Activated CD4-positive, alpha-beta memory T cell treated with anti-CD3 and anti-CD28 coated beads for 36 hours (primary cell): Measurements from ENCODE around the gene ARHGAP9. TPM values are rescaled to one million over a fixed set of nuclear protein-coding genes. Genes with fewer than 3 reads are reported as not detected.
A peak's percentile ranks its signal among the peaks of the same experiment; 100 is the strongest.
"Not testable (repeated sequence)": the region's sequence is repeated elsewhere in the genome, so short reads cannot be mapped to it uniquely, and the experiment has no call there.

Experiments
- CTCF ChIA-PET: fragments of 350-600 bp; sonication (Branson Sonifier 250); formaldehyde crosslinking; loops from one replicate; lab custom pipeline; 2021; ENCODE audit warnings: antibody characterized with exemption, inconsistent platforms; lab: Charles Lee
- POLR2A ChIA-PET: fragments of 350-600 bp; sonication (Branson Sonifier 250); formaldehyde crosslinking; loops from one replicate; lab custom pipeline; 2021; ENCODE audit warnings: antibody characterized with exemption; lab: Charles Lee
- DNase-seq: peaks from one replicate; pipeline ENCODE4 v3.0.0-alpha.2; 2020
- H3K27ac Mint-ChIP-seq: one replicate; pipeline ENCODE4 v1.8.0; 2021; ENCODE audit warnings: mixed read lengths
- H3K27me3 Mint-ChIP-seq: one replicate; pipeline ENCODE4 v1.8.0; 2021; ENCODE audit warnings: mixed read lengths
- H3K36me3 Mint-ChIP-seq: one replicate; pipeline ENCODE4 v1.8.0; 2021; ENCODE audit warnings: mixed read lengths
- H3K4me1 Mint-ChIP-seq: one replicate; pipeline ENCODE4 v1.8.0; 2021; ENCODE audit warnings: low read depth, mixed read lengths
- H3K4me3 Mint-ChIP-seq: one replicate; pipeline ENCODE4 v1.8.0; 2021; ENCODE audit warnings: mild to moderate bottlenecking, mixed read lengths
- H3K9me3 Mint-ChIP-seq: one replicate; pipeline ENCODE4 v1.8.0; 2021; ENCODE audit warnings: mixed read lengths
- intact Hi-C: fragments of 100-400 bp; cut with micrococcal nuclease; formaldehyde crosslinking; loops from one replicate; pipeline ENCODE4 v1.15.1; 2023
- total RNA-seq, 2 experiments: library from RNA; stranded (reverse); gene quantifications; one replicate each; pipeline ENCODE4 v1.2.3, GENCODE V29; 2021

Gene ARHGAP9
- total RNA-seq, 2 experiments from 2014 or later, result 78.9 to 88.4 TPM

GRCh38 chr12:57522011-57522886, 42.6 kb upstream of the ARHGAP9 start, which contains the start of gene MBD6:
Gene MBD6 (plus strand): TSS chr12:57522824. CDS start chr12:57524304, 1,480 bp downstream.
- no peaks in the 10 kb centered on the region for H3K9me3 Mint-ChIP-seq
- H3K27ac Mint-ChIP-seq, result peak within 1 kb of the TSS; percentile 100
- POLR2A ChIA-PET, result interaction anchor here (1.2 to 1.8 kb wide), 2 partner anchors 16 to 24 kb away, joined by 4 to 6 read pairs; partner anchors contain the start of gene DCTN2
- intact Hi-C loops, result loop anchor here (1.0 to 5.0 kb wide), 7 partner anchors 25 to 443 kb away; partner anchors contain the start of genes CDK4, DCTN2 and NEMP1
- CTCF ChIA-PET, result interaction anchor here (2.6 kb wide), 1 partner anchor 63 kb away, joined by 7 read pairs; the partner anchor contains the start of gene GLI1
- DNase-seq, result peak; percentile 94
- no peaks in the 10 kb centered on the region for H3K27me3 Mint-ChIP-seq
- H3K4me3 Mint-ChIP-seq, result peak within 1 kb of the TSS; percentile 94
- H3K4me1 Mint-ChIP-seq, result peaks cover 53% of the 10 kb centered on the region
- peaks cover 35% of the 10 kb centered on the region for H3K36me3 Mint-ChIP-seq

DNA sequence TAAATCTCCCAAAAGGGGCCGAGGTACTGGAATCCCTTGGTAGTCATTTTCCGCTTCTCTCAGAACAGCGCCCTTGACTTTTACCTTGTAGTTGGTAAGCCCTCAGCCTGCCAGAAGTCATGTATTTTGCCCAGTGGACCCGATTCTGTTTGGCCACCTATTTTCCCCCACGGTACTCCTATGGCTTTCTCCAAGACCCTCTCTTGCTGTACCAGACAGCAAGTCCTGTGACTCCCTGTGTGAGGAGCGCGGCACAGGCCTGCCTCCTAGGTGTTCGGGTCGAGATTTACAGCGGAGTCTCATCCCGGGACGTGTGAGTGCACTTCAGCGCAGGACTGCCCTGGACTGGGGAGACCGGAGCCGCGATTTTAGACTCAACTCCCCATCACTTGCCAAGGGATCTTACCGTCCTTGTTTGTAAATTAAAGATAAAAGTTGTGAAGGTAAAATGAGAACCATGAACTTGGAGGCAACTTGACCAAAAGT, 41.9 kb upstream of the ARHGAP9 start:
- CTCF ChIA-PET, result no interaction called here
- Mint-ChIP-seq H3K4me3 (peak overlapping the region; percentile 94), H3K9me3 (no peaks in the 10 kb centered on the region), H3K4me1 (peaks cover 55% of the 10 kb centered on the region), H3K36me3 (peaks cover 37% of the 10 kb centered on the region), H3K27ac (peak overlapping the region; percentile 100), H3K27me3 (no peaks in the 10 kb centered on the region)
- intact Hi-C loops, result loop anchor here (1.0 to 5.0 kb wide), 8 partner anchors 26 to 443 kb away; partner anchors contain the start of genes CDK4, DCTN2, NEMP1 and TSPAN31
- no peak for DNase-seq
- POLR2A ChIA-PET, result no interaction called here

GRCh38 chr12:57520053-57520818, 40.6 kb upstream of the ARHGAP9 start, which contains the start of gene DDIT3:
Gene DDIT3 (minus strand): TSS chr12:57520514. CDS start chr12:57517406, 3,108 bp downstream.
- Mint-ChIP-seq H3K27ac (peak within 1 kb of the TSS; percentile 100), H3K4me1 (peaks cover 55% of the 10 kb centered on the region), H3K36me3 (peaks cover 48% of the 10 kb centered on the region), H3K4me3 (peak within 1 kb of the TSS; percentile 94), H3K27me3 (no peaks in the 10 kb centered on the region), H3K9me3 (no peaks in the 10 kb centered on the region)
- ChIA-PET POLR2A (interaction anchor here (0.6 to 2.1 kb wide), 7 partner anchors 19 to 87 kb away, joined by 3 to 10 read pairs (median 5); partner anchors contain the start of gene ARHGAP9), CTCF (interaction anchor here (1.1 to 1.4 kb wide), 2 partner anchors 44 to 173 kb away, joined by 4 read pairs; no protein-coding TSS in a partner anchor)
- intact Hi-C loops, result loop anchor here (1.0 to 5.0 kb wide), 6 partner anchors 33 to 283 kb away; partner anchors contain the start of genes ARHGAP9, GLI1 and TSPAN31
- DNase-seq, result peak; percentile 100

GRCh38 chr12:57519796-57520052, 40.1 kb upstream of the ARHGAP9 start:
- ChIA-PET CTCF (interaction anchor here (1.4 kb wide), 1 partner anchor 43 kb away, joined by 4 read pairs; no protein-coding TSS in a partner anchor), POLR2A (interaction anchor here (0.5 to 2.1 kb wide), 6 partner anchors 17 to 42 kb away, joined by 3 to 10 read pairs (median 4); partner anchors contain the start of gene ARHGAP9)
- intact Hi-C loops, result loop anchor here (1.0 to 5.0 kb wide), 6 partner anchors 32 to 282 kb away; partner anchors contain the start of genes ARHGAP9, GLI1 and TSPAN31
- H3K36me3 Mint-ChIP-seq, result peaks cover 53% of the 10 kb centered on the region
- DNase-seq, result no peak
- peaks cover 55% of the 10 kb centered on the region for H3K4me1 Mint-ChIP-seq
- H3K4me3 Mint-ChIP-seq, result peak overlapping the region; percentile 94
- H3K9me3 Mint-ChIP-seq, result no peaks in the 10 kb centered on the region
- H3K27me3 Mint-ChIP-seq, result no peaks in the 10 kb centered on the region
- H3K27ac Mint-ChIP-seq, result peak overlapping the region; percentile 100

GRCh38 chr12:57518920-57519795, 39.5 kb upstream of the ARHGAP9 start:
- Mint-ChIP-seq H3K4me3 (peak overlapping the region; percentile 94), H3K9me3 (no peaks in the 10 kb centered on the region), H3K27me3 (no peaks in the 10 kb centered on the region), H3K36me3 (peaks cover 58% of the 10 kb centered on the region), H3K4me1 (peaks cover 49% of the 10 kb centered on the region), H3K27ac (peak overlapping the region; percentile 100)
- intact Hi-C loops, result no loop called here
- ChIA-PET POLR2A (interaction anchor here (0.5 to 2.1 kb wide), 5 partner anchors 17 to 40 kb away, joined by 3 to 10 read pairs (median 5); partner anchors contain the start of gene ARHGAP9), CTCF (no interaction called here)
- DNase-seq, result peak; percentile 34

DNA sequence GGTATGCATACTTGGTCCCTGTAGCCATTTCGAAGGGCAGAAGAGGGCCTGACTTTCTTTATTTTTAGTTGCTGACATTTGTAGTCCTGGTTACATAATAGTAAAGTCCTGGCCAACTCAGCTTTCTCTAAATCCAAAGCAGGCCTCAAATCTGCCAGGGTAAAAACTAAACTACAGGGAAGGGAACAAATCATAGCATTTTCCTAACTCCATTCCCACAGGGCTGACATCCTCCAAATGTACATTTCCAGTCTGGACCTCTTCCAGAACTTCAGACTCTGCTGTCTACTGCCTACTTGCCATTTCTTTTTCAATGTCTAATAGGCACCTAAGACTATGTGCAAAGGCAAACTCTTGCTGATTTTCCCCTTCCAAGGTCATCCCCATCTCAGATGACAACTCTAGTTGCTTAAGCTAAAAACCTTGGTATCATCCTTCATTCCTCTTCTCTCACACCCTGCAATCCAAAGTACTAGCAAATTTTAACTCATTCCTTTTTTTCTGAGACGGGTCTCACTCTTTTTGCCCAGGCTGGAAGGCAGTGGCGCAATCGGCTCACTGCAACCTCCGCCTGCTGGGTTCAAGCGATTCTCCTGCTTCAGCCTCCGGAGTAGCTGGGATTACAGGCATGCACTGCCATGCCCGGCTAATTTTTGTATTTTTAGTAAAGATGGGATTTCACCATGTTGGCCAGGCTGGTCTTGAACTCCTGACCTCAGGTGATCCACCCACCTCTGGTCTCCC, 38.7 kb upstream of the ARHGAP9 start:
- Mint-ChIP-seq H3K9me3 (no peaks in the 10 kb centered on the region), H3K4me3 (peak overlapping the region; percentile 94), H3K36me3 (peaks cover 62% of the 10 kb centered on the region), H3K27me3 (no peaks in the 10 kb centered on the region), H3K27ac (peak overlapping the region; percentile 100), H3K4me1 (peaks cover 41% of the 10 kb centered on the region)
- ChIA-PET CTCF (interaction anchor here (1.3 kb wide), 1 partner anchor 28 kb away, joined by 4 read pairs; the partner anchor contains the start of gene DCTN2), POLR2A (no interaction called here)
- DNase-seq, result no peak
- intact Hi-C loops, result no loop called here

GRCh38 chr12:57517718-57518117, 38.1 kb upstream of the ARHGAP9 start:
- DNase-seq, intact Hi-C loops, H3K9me3 Mint-ChIP-seq, H3K27me3 Mint-ChIP-seq, H3K4me3 Mint-ChIP-seq: not testable (repeated sequence)
- POLR2A ChIA-PET, result interaction anchor here (1.7 kb wide), 1 partner anchor 28 kb away, joined by 10 read pairs; no protein-coding TSS in a partner anchor
- Mint-ChIP-seq H3K27ac (peak overlapping the region; percentile 70), H3K4me1 (peaks cover 41% of the 10 kb centered on the region), H3K36me3 (peaks cover 69% of the 10 kb centered on the region)
- CTCF ChIA-PET, result interaction anchor here (1.3 kb wide), 1 partner anchor 29 kb away, joined by 4 read pairs; the partner anchor contains the start of gene DCTN2

- CTCF ChIA-PET, result interaction anchor here (1.3 kb wide), 1 partner anchor 29 kb away, joined by 4 read pairs; the partner anchor contains the start of gene DCTN2
- no peaks in the 10 kb centered on the region for H3K9me3 Mint-ChIP-seq
- no peak overlapping the region for H3K4me3 Mint-ChIP-seq
- no peaks in the 10 kb centered on the region for H3K27me3 Mint-ChIP-seq
- peaks cover 74% of the 10 kb centered on the region for H3K36me3 Mint-ChIP-seq
- H3K4me1 Mint-ChIP-seq, result peaks cover 41% of the 10 kb centered on the region
- DNase-seq, result no peak
- H3K27ac Mint-ChIP-seq, result peak overlapping the region; percentile 70
- POLR2A ChIA-PET, result interaction anchor here (1.1 to 1.7 kb wide), 3 partner anchors 16 to 37 kb away, joined by 3 to 10 read pairs (median 4); no protein-coding TSS in a partner anchor
- intact Hi-C loops, result no loop called here
These were observed 37.5 kb upstream of the ARHGAP9 start for GRCh38 chr12:57517187-57517586.

DNA sequence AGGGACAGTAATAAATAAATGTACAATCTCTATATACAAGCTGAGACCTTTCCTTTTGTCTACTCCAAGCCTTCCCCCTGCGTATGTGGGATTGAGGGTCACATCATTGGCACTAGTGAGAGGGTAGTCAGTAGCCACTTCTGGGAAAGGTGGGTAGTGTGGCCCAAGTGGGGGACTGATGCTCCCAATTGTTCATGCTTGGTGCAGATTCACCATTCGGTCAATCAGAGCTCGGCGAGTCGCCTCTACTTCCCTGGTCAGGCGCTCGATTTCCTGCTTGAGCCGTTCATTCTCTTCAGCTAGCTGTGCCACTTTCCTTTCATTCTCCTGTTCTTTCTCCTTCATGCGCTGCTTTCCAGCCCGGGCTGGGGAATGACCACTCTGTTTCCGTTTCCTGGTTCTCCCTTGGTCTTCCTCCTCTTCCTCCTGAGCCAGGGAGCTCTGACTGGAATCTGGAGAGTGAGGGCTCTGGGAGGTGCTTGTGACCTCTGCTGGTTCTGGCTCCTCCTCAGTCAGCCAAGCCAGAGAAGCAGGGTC, 37.0 kb upstream of the ARHGAP9 start:
- Mint-ChIP-seq H3K4me1 (peaks cover 36% of the 10 kb centered on the region), H3K36me3 (peaks cover 77% of the 10 kb centered on the region), H3K9me3 (no peaks in the 10 kb centered on the region), H3K27ac (peak overlapping the region; percentile 70), H3K4me3 (no peak overlapping the region), H3K27me3 (no peaks in the 10 kb centered on the region)
- no peak for DNase-seq
- CTCF ChIA-PET, result interaction anchor here (1.1 kb wide), 1 partner anchor 58 kb away, joined by 4 read pairs; no protein-coding TSS in a partner anchor
- intact Hi-C loops, result no loop called here
- POLR2A ChIA-PET, result interaction anchor here (0.5 to 1.7 kb wide), 4 partner anchors 11 to 36 kb away, joined by 3 to 10 read pairs (median 4); no protein-coding TSS in a partner anchor
